Esophagus squamous epithelium (tissue), 4 donors: ENCODE results near the gene ADK.

Source experiments
- CTCF ChIP-seq, 6 experiments: fragments of 450-650 bp in 4 of 6; fragments of 200-600 bp in 2 of 6; sonication (generic) in 2 of 6; IDR thresholded peaks; one replicate each; pipeline ENCODE4 v1.5.1; 2016 to 2019; ENCODE audit warnings: antibody characterized with exemption in 6 of 6, mild to moderate bottlenecking in 4 of 6, moderate library complexity in 4 of 6
- POLR2A ChIP-seq, 4 donors: fragments of 450-650 bp; IDR thresholded peaks; one replicate each; pipeline ENCODE4 v1.6.1; 2017; ENCODE audit warnings: antibody characterized with exemption in 4 of 4, mild to moderate bottlenecking in 4 of 4, moderate library complexity in 3 of 4

GRCh38 chr10:74511051-74511450 lies 360.0 kb downstream of the ADK start:
- no peak for TF ChIP-seq POLR2A (IDR thresholded peaks at IDR 0.05)
- TF ChIP-seq CTCF (IDR thresholded peaks at IDR 0.05) = no peak
